Left ventricle myocardium inferior (tissue), 1 donor: Measurements from ENCODE around the gene RNF227. TPM values are rescaled to one million over a fixed set of nuclear protein-coding genes. Genes with fewer than 3 reads are reported as not detected.

ENCODE experiments used
- DNase-seq: peaks from one replicate; pipeline ENCODE4 v3.0.0-alpha.2; 2020
- H3K27ac ChIP-seq: fragments of 200-600 bp; replicated peaks from 2 replicates; pipeline ENCODE4 v1.8.0; 2021
- H3K27me3 ChIP-seq: fragments of 200-600 bp; 2 replicates; pipeline ENCODE4 v1.8.0; 2021; ENCODE audit warnings: low read depth
- H3K36me3 ChIP-seq: fragments of 200-600 bp; 2 replicates; pipeline ENCODE4 v1.8.0; 2021
- H3K4me1 ChIP-seq: fragments of 200-600 bp; 2 replicates; pipeline ENCODE4 v1.8.0; 2021
- H3K4me3 ChIP-seq: fragments of 200-600 bp; 2 replicates; pipeline ENCODE4 v1.8.0; 2021; ENCODE audit warnings: mild to moderate bottlenecking, moderate library complexity
- H3K9me3 ChIP-seq: fragments of 200-600 bp; replicated peaks from 2 replicates; pipeline ENCODE4 v1.8.0; 2021
- intact Hi-C: fragments of 100-400 bp; cut with micrococcal nuclease; formaldehyde crosslinking; loops from one replicate; pipeline ENCODE4 v1.11.0; 2022
- total RNA-seq: library from RNA; stranded (reverse); fragmentation: NEBNext Ultra II Directional; extraction: Animal tissue kit (Norgen Biotek cat#: 25700); gene quantifications from one replicate; pipeline ENCODE4 v1.2.1, GENCODE V29; 2021
- TF ChIP-seq, protein P1 (sequence below): fragments of 200-600 bp; IDR thresholded peaks from 2 replicates; pipeline ENCODE4 v1.8.0; 2021; ENCODE audit warnings: antibody characterized with exemption, mild to moderate bottlenecking, borderline replicate concordance
- donor health status: DM: no; HTN: yes; CAD: no; lungs with severe emphysema.

Gene RNF227
- total RNA-seq, 1 donor from 2014 or later: 1.0 TPM

DNA sequence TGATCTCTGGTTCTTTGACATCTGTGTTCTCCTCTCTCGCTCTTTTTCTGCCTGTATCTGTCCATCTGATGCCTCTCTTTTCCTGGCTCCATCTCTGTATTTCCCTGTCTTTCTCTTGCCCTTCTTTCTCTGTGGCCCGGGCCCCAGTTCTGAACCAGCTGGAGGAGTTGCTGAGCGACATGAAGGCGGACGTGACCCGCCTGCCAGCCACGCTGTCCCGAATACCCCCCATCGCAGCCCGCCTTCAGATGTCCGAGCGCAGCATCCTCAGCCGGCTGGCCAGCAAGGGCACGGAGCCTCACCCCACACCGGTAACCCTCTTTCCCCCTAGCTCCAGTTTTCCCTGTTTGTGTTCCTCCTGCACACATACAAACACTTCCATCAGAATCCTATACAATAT, 5.8 kb downstream of the RNF227 start:
- no peak overlapping the region for H3K4me3 ChIP-seq
- H3K27me3 ChIP-seq: no peaks in the 10 kb centered on the region
- H3K27ac ChIP-seq: no peak overlapping the region
- H3K36me3 ChIP-seq: peaks cover 64% of the 10 kb centered on the region
- intact Hi-C loops: loop anchor here (5.0 kb wide), 1 partner anchor 77 kb away; no protein-coding TSS in a partner anchor
- no peak for DNase-seq
- no peaks in the 10 kb centered on the region for H3K9me3 ChIP-seq
- TF ChIP-seq, protein P1, sequence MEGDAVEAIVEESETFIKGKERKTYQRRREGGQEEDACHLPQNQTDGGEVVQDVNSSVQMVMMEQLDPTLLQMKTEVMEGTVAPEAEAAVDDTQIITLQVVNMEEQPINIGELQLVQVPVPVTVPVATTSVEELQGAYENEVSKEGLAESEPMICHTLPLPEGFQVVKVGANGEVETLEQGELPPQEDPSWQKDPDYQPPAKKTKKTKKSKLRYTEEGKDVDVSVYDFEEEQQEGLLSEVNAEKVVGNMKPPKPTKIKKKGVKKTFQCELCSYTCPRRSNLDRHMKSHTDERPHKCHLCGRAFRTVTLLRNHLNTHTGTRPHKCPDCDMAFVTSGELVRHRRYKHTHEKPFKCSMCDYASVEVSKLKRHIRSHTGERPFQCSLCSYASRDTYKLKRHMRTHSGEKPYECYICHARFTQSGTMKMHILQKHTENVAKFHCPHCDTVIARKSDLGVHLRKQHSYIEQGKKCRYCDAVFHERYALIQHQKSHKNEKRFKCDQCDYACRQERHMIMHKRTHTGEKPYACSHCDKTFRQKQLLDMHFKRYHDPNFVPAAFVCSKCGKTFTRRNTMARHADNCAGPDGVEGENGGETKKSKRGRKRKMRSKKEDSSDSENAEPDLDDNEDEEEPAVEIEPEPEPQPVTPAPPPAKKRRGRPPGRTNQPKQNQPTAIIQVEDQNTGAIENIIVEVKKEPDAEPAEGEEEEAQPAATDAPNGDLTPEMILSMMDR: no peak
- peaks cover 20% of the 10 kb centered on the region for H3K4me1 ChIP-seq

DNA sequence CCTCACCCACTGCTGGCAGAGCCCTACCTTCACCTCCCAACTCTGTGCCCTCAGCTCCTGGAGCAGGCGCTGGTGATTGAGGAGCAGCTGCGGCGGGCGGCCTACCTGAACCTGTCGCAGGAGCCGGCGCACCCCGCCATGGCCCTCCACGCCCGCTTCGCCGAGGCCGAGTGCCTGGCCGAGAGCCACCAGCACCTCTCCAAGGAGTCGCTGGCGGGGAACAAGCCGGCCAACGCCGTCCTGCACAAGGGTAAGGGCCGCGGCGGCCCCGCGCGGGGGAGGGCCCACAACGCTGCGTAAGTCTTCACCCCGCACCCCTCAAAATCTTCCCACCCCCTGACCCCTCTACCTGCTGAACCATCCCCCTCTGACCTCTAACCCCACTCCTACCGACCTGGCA, 7.0 kb downstream of the RNF227 start:
- intact Hi-C loops: no loop called here
- no peaks in the 10 kb centered on the region for H3K9me3 ChIP-seq
- no peak for DNase-seq
- no peaks in the 10 kb centered on the region for H3K27me3 ChIP-seq
- TF ChIP-seq, protein P1: no peak
- H3K36me3 ChIP-seq: peaks cover 76% of the 10 kb centered on the region
- peaks cover 8% of the 10 kb centered on the region for H3K4me1 ChIP-seq
- no peak overlapping the region for H3K4me3 ChIP-seq
- H3K27ac ChIP-seq: no peak overlapping the region

DNA sequence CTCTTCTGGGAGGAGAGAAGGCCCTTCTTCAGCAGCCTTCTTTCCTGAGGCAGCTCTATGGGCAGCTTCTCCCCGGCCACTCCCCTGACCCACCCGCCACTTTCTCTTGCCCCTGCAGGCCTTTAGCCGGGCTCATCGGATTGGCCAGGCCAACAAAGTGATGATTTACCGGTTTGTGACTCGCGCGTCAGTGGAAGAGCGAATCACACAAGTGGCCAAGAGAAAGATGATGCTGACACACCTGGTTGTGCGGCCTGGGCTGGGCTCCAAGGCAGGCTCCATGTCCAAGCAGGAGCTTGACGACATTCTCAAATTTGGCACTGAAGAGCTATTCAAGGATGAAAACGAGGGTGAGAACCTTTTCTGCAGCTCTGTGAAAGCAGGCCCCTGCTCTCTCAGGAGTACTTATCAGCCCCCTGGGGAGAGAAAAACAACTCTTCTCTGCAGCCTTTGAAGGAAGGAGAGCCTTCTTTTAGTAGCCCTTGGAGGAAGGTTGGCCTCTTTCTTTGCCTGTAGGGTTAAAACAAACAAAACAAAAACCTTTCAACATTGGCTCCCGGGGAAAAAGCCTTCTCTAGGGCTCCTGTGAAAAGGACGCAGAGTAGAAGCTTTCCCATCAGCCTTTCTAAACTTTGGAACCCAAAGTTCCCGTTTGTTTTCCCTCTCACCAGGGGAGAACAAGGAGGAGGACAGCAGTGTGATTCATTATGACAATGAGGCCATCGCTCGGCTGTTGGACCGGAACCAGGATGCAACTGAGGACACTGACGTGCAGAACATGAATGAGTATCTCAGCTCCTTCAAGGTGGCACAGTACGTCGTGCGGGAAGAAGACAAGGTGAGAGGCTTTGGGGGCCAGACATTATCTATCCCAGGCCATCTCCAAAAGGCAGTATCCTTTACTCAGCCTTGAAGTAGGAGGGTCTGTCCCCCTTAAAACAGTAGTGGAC, 12.7 kb downstream of the RNF227 start:
- Histone ChIP-seq H3K4me3 (no peak overlapping the region), H3K27me3 (no peaks in the 10 kb centered on the region), H3K9me3 (no peaks in the 10 kb centered on the region), H3K27ac (no peak overlapping the region), H3K36me3 (peaks cover 97% of the 10 kb centered on the region), H3K4me1 (no peaks in the 10 kb centered on the region)
- TF ChIP-seq, protein P1: no peak
- DNase-seq: no peak
- intact Hi-C loops: no loop called here

DNA sequence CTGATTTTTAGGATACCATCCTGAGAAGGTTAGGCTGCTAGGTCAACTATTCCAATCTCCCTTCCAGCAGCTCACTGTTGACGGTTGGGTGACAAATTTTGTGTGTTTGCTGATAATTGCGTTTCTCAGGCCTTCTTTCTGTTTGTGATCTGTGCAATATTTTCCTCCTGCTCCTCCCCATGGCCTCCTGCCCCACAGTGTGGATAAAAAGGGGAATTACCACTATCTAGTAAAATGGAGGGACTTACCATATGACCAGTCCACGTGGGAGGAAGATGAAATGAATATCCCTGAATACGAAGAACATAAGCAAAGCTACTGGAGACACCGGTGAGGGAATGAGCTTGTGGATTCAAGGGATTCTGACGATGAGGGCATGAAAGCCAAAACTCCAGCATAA, 18.3 kb downstream of the RNF227 start:
- no peak overlapping the region for H3K27ac ChIP-seq
- H3K4me1 ChIP-seq: peaks cover 7% of the 10 kb centered on the region
- intact Hi-C loops: loop anchor here (5.0 kb wide), 1 partner anchor 35 kb away; no protein-coding TSS in a partner anchor
- DNase-seq: no peak
- H3K9me3 ChIP-seq: no peaks in the 10 kb centered on the region
- H3K27me3 ChIP-seq: no peaks in the 10 kb centered on the region
- no peak overlapping the region for H3K4me3 ChIP-seq
- TF ChIP-seq, protein P1: peak; percentile 63
- peaks cover 84% of the 10 kb centered on the region for H3K36me3 ChIP-seq

DNA sequence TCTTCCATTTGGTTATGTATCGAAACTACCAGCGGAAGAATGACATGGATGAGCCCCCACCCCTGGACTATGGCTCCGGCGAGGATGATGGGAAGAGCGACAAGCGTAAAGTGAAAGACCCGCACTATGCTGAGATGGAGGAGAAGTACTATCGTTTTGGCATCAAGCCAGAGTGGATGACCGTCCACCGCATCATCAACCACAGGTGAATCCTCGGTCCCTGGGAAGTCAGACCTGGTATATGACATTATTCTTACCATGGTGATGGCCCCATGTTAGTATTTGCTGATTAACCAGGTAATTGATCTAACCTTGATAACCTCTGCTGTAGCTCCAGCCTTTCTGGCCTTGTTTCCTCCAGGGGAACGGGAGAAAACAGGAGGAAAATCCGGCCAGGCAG, 19.0 kb downstream of the RNF227 start:
- H3K4me3 ChIP-seq: no peak overlapping the region
- DNase-seq: no peak
- peaks cover 7% of the 10 kb centered on the region for H3K4me1 ChIP-seq
- TF ChIP-seq, protein P1: no peak
- intact Hi-C loops: loop anchor here (5.0 kb wide), 1 partner anchor 35 kb away; no protein-coding TSS in a partner anchor
- no peaks in the 10 kb centered on the region for H3K9me3 ChIP-seq
- H3K27ac ChIP-seq: no peak overlapping the region
- peaks cover 84% of the 10 kb centered on the region for H3K36me3 ChIP-seq
- H3K27me3 ChIP-seq: no peaks in the 10 kb centered on the region
